Central memory CD4-positive, alpha-beta T cell (primary cell): ENCODE data around the gene GDPD4.

Source experiments
- DNase-seq: peaks from one replicate; pipeline ENCODE4 v3.0.0; 2022

Gene GDPD4

DNA sequence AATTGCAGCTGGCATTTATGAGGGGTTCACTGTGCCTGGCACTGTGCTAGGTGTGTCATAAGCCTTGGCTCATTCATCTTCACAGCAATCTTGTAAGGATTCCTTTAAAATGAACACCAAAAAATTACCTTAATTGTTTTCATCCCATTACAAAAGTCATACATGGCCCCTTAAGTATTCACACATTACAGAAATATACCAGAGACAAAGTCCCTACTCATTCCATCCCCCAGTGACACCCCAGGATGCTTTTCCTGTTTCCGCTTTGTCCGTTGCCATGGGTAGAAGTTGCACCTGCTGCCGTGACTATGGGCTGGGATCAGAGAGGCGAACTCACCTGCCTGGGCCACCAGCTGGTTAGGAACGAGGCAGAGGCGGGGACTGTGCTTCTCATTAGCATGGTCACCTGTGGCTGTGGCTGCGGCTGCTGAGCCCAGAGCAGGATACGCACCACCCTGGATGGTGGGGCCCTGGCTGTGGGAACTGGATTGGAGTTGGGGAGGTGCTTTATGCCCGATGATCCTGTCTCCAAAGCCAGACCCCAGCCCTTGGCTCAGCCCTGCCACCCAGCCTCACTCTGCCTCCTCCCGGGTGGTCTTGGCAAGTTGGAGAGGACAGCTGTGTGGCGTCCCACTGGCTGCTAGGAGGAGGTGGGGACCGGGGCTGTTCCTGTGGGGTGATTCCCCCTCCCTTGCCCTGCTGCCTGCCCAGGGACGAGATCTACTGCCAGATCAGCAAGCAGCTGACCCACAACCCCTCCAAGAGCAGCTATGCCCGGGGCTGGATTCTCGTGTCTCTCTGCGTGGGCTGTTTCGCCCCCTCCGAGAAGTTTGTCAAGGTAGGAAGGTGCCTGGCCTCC is 112.6 kb downstream of the GDPD4 start:
- DNase-seq: no peak

DNA sequence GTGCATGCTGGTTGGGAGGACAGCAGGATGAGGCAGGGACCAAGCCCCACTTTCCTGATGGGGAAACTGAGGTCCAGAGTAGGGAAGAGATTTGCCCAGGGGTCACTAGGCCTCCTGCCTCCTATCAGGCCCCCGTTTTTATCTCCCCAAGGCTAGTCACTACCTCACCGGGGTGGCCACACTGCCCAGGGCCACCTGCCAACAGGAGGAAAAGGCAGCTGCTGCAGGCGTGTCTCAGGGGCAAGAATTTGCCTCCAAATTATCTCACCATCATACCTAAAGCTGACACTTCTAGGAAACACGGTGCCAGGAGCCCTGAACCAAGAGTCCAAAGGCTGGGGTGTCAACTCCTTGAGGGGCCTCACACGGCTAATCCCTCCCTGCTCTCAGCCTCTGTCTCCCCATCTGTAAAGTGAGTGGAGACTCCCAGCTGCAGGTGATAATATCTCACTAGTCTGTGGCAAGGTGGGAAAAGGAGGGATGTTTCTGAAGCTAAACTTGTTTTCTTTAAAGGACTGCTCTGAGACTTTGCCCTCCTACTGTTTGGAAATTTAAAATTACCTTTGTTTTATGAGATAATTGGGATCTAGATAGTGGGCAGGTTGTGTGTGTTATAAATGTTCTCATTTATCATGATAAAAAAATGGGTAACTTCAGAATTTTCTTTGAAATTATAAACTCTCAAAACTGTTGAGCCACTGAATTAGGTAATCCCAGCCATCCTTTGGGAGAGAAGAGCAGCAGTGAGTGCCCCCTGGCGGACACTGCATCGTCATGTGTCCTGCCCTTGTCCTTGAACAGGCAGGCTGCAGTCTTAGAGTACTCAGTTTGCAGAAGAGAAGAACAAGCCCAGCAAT is 113.5 kb downstream of the GDPD4 start:
- peak; percentile 36 for DNase-seq

- DNase-seq: no peak
These were observed 114.3 kb downstream of the GDPD4 start for GRCh38 chr11:77187111-77187750.

GRCh38 chr11:77186302-77186701 is 115.2 kb downstream of the GDPD4 start:
- DNase-seq: no peak

DNA sequence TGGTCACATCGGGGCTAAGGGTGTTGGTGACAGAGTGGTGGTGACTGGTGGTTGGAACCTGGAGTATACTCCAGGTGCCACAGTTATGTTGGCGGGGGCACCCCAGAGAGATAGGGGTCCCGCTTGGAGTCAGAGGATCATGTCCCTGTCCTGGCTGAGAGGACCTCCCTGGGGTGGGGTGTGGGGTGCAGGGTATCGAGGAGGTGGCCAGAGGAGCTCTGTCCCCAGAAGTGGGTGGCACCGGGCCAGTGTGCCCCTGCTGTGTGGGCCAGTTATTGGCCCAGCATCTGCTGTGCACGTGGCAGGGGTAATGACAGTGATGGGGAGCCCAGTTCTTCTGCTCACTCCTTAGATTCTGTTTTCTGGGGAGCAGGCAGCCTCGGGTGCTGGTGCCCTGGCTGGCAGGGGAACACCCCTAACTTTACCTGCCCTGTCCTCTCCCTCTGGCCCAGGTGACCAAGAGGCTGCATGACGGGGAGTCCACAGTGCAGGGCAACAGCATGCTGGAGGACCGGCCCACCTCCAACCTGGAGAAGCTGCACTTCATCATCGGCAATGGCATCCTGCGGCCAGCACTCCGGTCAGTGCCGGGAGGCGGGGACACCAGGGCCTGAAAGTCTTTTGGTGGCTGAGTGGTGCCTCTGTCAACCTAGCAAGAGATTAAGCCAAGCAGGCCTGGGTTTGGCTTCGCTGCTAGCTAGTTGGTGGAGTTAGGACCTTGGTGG is 117.2 kb downstream of the GDPD4 start:
- DNase-seq: no peak

DNA sequence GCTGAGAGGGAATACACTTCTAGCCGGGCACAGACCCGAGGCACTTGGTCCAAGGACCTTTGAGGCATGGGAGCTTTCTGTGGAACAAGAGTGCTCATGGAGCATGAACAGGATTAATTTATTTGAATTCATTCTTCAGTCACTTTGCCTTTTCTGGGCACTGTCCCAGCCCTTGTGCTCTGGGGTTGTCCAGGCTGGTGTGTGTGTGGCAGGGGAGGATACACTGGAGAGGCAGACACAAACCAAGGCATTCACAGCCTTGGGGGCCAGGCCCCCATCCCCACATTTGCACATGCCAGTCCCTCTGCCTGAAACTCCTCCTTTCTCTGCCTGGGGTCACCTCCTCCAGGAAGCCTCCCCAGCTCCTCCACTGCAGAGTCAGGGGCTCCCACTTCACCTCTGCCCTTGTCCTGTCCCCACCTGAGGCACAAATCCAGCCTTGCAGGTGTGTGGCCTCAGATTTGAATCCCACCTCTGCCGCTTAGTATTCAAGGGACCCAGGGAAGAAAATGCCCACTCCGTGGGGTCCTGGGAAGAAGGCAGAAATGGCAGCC is 118.0 kb downstream of the GDPD4 start:
- DNase-seq: no peak

- DNase-seq: no peak
These were observed 118.7 kb downstream of the GDPD4 start for GRCh38 chr11:77182542-77183430.

DNA sequence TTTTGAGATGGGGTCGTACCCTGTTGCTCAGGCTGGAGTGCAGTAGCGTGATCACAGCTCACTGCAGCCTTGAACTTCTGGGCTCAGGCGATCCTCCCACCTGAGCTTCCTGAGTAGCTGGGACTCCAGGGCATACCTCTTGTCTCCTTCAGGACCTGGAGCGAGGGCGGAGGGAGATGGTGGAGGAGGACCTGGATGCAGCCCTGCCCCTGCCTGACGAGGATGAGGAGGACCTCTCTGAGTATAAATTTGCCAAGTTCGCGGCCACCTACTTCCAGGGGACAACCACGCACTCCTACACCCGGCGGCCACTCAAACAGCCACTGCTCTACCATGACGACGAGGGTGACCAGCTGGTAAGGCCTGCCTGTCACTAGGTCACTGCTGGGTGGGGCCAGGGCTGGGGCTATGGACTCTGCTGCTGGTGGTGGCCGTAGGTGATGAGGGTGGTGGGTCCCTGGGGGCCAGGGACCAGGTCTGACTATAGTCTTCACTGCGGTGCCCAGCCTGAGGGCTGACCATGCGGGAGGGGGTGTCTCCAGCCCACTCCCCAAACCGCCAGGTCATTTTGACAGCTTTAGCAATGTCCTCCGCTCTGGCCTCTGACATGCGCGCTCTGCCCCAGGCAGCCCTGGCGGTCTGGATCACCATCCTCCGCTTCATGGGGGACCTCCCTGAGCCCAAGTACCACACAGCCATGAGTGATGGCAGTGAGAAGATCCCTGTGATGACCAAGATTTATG is 119.5 kb downstream of the GDPD4 start:
- no peak for DNase-seq

DNA sequence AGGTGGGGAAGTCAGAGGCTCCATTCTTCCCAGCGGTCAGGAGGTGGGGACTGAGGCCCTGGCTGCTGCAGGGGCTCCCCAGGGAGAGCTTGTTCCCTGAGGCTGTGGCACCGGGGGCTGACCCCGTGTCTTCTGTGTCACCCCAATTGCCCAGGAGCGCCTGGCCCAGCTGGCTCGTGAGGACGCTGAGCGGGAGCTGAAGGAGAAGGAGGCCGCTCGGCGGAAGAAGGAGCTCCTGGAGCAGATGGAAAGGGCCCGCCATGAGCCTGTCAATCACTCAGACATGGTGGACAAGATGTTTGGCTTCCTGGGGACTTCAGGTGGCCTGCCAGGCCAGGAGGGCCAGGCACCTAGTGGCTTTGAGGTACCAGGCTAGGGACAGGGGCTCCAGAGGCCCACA is 120.3 kb downstream of the GDPD4 start:
- DNase-seq: no peak

DNA sequence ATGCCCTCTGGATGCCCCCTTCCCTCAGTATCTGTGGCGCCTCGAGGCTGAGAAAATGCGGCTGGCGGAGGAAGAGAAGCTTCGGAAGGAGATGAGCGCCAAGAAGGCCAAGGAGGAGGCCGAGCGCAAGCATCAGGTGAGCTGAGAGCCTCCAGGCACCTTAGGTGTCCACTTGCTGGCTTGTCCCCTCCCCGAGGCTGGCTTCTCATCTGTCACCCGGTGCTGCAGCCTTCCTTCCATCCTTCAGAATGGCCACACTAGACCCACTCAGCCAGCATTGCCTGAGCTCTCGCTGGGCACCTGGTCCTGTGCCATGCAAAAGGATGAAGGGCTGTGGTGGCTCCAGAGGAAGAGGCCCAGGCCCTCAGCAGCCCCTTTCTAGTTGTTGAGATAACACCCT is 121.1 kb downstream of the GDPD4 start:
- DNase-seq: no peak

GRCh38 chr11:77179681-77180080 is 121.8 kb downstream of the GDPD4 start:
- no peak for DNase-seq

GRCh38 chr11:77179048-77179447 is 122.4 kb downstream of the GDPD4 start:
- no peak for DNase-seq

GRCh38 chr11:77178150-77178549 is 123.3 kb downstream of the GDPD4 start:
- DNase-seq: no peak

DNA sequence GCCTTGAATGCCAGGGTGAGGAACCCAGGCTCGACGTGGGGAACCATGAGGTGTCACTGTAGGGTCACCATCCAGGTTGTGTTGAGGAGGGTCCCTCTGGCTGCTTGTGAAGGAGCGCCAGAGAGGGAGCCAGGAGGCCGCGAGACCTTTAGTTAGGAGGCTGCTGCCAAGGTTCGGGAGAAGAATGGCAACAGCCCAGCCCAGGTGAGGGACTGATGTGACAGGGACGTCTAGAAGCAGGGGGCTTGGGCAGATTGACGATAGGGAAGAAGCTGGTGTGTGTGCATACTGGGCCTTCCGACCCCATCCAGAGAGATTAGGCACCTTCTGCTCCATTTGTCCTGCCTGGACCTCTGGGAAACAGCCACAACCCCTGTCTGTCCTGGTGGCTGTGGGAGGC is 124.5 kb downstream of the GDPD4 start:
- DNase-seq: no peak

DNA sequence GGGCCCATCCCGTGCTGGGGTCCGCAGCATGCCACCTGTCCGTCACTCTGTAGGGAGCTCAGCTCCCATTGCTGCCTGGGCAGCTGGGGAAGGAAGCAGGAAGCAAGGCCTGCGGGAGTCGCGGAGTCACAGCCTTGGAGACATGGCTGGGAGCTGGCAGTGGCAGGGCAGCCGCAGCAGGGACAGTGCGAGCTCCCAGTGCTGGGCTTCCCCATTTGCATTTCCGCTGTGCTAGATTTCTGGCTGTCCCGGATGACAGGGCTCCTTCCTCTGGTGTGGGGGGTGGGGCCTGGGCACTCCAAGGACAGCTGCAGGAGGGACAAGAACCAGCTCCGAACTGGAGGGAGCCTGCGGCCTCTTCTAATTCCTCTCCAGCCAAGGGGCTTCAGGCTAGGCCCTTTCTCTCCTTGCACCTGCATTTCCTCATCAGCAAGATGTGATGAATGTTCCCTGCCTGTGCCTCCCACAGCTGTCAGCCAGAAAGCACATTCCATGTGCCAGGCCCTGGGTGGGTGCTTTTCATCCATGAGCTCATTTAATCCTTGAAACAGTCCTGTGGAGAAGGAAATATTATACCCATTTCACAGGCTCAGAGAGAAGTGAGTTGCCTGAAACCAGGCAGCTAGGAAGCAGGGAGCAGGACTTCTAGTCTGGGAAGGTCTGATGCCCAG is 125.5 kb downstream of the GDPD4 start:
- DNase-seq: no peak

- no peak for DNase-seq
These were observed 126.3 kb downstream of the GDPD4 start for GRCh38 chr11:77175021-77175842.

DNA sequence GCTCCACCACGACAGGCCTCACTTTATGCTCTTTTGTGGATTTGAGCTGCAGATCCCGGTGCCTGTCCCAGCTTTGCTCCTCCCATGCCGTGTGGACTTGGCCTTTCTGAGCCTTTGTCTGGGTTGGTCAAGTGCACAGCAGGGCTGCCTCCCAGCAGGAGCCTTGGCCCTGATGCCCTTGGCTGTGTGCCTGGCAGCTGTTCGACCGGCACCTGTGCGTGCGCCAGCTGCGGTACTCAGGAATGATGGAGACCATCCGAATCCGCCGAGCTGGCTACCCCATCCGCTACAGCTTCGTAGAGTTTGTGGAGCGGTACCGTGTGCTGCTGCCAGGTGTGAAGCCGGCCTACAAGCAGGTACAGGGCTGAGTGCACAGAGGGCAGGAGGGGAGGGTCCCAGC is 126.9 kb downstream of the GDPD4 start:
- DNase-seq: no peak

- DNase-seq: no peak
These were observed 128.0 kb downstream of the GDPD4 start for GRCh38 chr11:77173494-77173893.

GRCh38 chr11:77172666-77172982 is 128.9 kb downstream of the GDPD4 start:
- no peak for DNase-seq
